B cell (primary cell): ENCODE measurements around the gene MCM6.

Experiments used
- CTCF ChIP-seq: fragments of 200-600 bp; IDR thresholded peaks from one replicate; pipeline ENCODE4 v1.8.0; 2022; ENCODE audit warnings: antibody characterized with exemption, mild to moderate bottlenecking
- EZH2 ChIP-seq: IDR thresholded peaks from 2 replicates; pipeline ENCODE4 v1.6.1; 2012; ENCODE audit warnings: borderline replicate concordance, low read depth, mild to moderate bottlenecking, moderate library complexity, low read length; ENCODE audit not compliant: insufficient read depth, poor library complexity, severe bottlenecking

- TF ChIP-seq EZH2 (no peak), CTCF (no peak)
Observed at GRCh38 chr2:135820003-135820618, 56.1 kb downstream of the MCM6 start.
